ENCODE results near the gene SMC2.

SMC2 gene

GRCh38 chr9:104107799-104108198, 13.7 kb downstream of the SMC2 start:
- DNase-seq = no peak

DNA sequence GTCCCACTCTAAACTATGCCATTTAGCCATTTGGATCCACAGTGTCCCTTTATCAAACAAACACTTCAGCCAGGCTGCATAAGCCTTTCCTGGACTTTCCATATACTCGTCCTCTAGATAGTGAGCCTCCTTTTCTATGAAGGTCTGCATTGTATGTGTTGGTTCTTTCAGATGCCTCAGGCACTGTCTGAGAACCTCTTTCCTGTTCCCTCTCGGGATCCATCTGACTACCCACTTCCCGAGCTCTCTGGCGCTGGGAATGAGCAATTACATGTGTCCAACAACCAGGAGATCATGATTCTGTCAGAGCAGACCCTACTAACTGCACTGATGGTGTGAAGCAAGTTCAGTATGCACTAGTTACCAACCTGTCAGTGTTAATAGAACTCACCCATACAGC, 14.2 kb downstream of the SMC2 start:
- no peak for DNase-seq

GRCh38 chr9:104110509-104110908, 16.4 kb downstream of the SMC2 start:
- DNase-seq = no peak

GRCh38 chr9:104118916-104119315, 24.8 kb downstream of the SMC2 start:
- DNase-seq = no peak

- no peak for DNase-seq
Measured at GRCh38 chr9:104121022-104121421, 26.9 kb downstream of the SMC2 start.

DNA sequence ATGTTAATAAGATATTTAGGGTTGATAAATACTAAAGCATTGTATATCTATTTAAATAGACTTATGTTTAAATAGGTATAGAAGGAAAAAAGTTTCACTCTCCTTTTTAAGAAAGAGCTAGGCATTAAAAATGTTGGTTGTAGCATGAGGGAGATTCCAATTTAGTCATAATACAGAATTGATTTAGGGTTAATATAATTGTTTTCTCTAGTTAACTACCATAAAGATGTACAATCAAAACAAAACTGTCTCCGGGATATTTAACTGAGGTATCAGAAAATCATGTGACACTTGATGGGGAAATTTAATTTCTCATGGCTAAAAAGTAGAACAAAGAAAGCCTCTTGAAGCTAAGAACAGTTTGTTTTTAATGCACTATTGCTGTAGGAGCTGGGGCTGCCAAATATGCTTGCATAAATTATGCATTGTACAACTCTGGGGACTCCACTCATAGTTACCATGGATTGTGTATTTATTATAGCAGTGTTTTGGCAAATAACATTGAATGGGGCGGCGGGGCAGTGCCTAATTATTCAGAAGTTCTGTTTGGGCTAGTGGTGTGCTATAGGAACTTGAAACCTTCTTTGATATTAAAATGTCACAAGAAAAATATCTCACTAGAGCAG, 44.2 kb downstream of the SMC2 start:
- DNase-seq = no peak

DNA sequence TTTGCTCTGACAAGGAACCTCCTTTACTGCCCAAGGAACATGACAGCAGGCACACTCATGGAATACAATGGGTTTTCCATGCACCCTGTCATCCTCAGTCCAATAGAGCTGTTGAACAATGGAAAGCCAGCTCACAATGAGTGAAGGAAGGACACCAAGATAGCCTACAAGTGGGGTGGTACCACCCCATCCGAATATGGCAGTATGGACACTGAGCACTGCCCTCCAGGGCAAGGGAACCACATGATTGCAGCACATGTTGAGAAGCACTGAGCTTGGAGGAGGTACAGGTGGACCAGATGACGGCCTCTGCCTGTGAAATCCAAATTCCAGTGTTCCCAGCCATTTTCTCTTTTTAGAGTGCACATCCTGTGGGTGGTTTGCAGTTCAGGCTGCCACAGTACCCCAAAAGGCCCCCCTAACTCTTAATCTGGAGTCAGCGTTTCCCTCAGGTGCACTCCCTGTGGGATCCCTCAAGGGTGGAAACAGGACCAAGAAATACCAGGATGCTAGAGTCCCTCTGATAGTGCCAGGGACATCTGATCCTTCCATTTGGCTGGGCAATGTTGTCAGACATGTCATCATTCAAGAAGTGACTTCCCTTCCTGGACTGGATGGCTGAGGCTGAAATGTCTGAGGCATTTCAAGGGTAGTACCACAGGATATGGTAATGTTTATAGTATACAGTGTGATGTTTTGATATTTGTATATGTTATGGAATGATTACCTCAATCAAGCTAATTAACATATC, 48.9 kb downstream of the SMC2 start:
- DNase-seq = no peak

DNA sequence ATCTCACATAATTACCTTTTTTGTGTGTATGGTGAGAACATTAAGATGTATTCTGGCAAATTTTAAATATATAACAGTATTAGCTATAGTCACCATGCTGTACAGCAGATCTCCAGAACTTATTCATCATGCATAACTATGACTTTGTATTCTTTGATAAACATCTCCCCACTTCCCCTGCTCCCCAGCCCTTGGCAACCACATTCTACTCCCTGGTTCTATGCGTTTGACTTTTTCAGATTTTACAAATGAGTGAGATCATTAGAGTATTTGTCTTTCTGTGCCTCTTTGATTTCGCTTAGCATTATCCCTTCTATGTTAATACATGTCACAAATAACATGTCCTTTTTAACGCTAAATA, 49.4 kb downstream of the SMC2 start:
- no peak for DNase-seq

- no peak for DNase-seq
Measured at GRCh38 chr9:104144336-104144735, 50.2 kb downstream of the SMC2 start.

GRCh38 chr9:104173067-104173466, 79.0 kb downstream of the SMC2 start:
- DNase-seq = no peak

GRCh38 chr9:104177003-104177611, 83.0 kb downstream of the SMC2 start:
- DNase-seq = no peak

GRCh38 chr9:104177676-104178075, 83.6 kb downstream of the SMC2 start:
- no peak for DNase-seq
